Peyer's patch (tissue), 4 donors: ENCODE results near the gene ADAM12.

ENCODE experiments used
- POLR2A ChIP-seq, 2 donors: fragments of 450-650 bp; IDR thresholded peaks; one replicate each; pipeline ENCODE4 v1.5.1; 2017; ENCODE audit warnings: antibody characterized with exemption in 2 of 2, mild to moderate bottlenecking in 2 of 2, moderate library complexity in 2 of 2
- TF ChIP-seq, protein P1 (sequence below), 6 experiments: fragments of 450-650 bp in 4 of 6; fragments of 200-600 bp in 2 of 6; sonication (generic) in 1 of 6; IDR thresholded peaks; one replicate each; pipeline ENCODE4 v1.5.1; 2017 to 2019; ENCODE audit warnings: antibody characterized with exemption in 6 of 6, mild to moderate bottlenecking in 3 of 6, moderate library complexity in 1 of 6

GRCh38 chr10:126214021-126214420 lies 174.3 kb downstream of the ADAM12 start:
- TF ChIP-seq POLR2A (IDR thresholded peaks at IDR 0.05): no peak
- TF ChIP-seq, protein P1, sequence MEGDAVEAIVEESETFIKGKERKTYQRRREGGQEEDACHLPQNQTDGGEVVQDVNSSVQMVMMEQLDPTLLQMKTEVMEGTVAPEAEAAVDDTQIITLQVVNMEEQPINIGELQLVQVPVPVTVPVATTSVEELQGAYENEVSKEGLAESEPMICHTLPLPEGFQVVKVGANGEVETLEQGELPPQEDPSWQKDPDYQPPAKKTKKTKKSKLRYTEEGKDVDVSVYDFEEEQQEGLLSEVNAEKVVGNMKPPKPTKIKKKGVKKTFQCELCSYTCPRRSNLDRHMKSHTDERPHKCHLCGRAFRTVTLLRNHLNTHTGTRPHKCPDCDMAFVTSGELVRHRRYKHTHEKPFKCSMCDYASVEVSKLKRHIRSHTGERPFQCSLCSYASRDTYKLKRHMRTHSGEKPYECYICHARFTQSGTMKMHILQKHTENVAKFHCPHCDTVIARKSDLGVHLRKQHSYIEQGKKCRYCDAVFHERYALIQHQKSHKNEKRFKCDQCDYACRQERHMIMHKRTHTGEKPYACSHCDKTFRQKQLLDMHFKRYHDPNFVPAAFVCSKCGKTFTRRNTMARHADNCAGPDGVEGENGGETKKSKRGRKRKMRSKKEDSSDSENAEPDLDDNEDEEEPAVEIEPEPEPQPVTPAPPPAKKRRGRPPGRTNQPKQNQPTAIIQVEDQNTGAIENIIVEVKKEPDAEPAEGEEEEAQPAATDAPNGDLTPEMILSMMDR (IDR thresholded peaks at IDR 0.05): no peak
